Activated CD4-positive, CD25-positive, alpha-beta regulatory T cell treated with anti-CD3 and anti-CD28 coated beads, Interleukin-2, amount 50 U/mL, for 16 hours (primary cell): Measurements from ENCODE around the gene MAPT.
"Not testable (repeated sequence)": the region's sequence is repeated elsewhere in the genome, so short reads cannot be mapped to it uniquely, and the experiment has no call there.

Source experiments
- DNase-seq: peaks from one replicate; pipeline ENCODE4 v3.0.0-alpha.2; 2020; ENCODE audit warnings: low read depth, low spot score

MAPT gene

GRCh38 chr17:45900723-45901415 lies 6.5 kb downstream of the MAPT start:
- DNase-seq: no peak

GRCh38 chr17:45902892-45903346 lies 8.6 kb downstream of the MAPT start:
- no peak for DNase-seq

DNA sequence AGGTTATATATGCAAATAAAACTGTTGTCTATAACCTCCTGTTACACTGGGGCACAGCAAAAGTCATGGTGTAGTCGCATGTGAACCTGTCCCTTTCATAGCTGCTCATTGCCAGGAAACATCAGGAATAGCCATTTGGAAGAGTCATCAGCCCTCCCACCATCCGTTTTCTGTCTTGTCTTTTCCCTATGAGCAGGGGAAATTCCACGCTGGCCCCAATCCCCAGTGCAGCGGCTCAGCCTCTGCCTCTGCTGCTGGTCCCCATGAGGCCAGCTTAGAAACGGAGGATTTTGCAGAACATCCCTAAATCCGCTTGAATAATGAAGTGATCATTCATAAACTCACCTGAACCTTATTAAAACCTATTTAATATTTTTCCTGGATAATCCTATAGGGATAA lies 10.5 kb downstream of the MAPT start:
- DNase-seq: no peak

GRCh38 chr17:45905814-45906213 lies 11.5 kb downstream of the MAPT start:
- DNase-seq: no peak

DNA sequence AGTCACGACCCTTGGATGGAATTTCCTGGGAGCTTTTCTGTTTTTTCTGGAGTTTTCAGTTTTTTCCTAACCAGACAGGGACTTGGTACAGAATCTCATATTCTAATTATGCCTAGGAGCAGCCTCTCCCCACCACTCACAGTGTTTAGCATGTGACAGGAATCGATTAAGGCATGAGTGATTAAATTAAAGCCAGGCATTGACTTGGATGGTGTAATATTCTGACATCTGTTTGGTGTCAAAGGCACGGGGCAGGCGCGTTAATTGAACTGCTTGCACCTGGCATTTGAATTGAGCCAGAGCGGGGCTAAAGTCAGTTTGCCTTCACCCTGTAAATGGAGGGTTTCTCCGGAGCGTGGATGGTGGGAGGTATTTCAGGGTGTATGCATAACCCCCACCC lies 11.9 kb downstream of the MAPT start:
- no peak for DNase-seq

GRCh38 chr17:45906927-45907622 lies 12.7 kb downstream of the MAPT start:
- DNase-seq: no peak

GRCh38 chr17:45907750-45908395 lies 13.5 kb downstream of the MAPT start:
- no peak for DNase-seq

DNA sequence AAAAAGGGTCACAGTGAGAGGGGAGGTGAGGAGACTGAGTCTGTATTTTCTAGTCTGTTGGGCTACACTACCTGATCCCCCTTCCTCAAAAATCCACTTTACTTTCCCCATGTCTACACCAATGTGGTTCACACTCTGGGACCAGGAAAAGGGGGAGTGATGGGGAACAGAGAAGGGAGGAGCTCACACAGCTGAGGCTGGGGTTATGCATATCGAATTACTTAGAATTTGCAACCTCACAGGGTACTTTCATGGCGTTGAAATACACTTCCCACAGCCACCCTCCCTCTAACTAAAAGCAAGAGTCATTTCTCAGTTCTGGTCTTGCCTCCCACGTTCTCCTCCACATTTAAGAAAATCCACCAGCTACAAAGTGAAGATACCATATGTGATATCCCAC lies 14.1 kb downstream of the MAPT start:
- DNase-seq: no peak

- no peak for DNase-seq
These were observed 14.6 kb downstream of the MAPT start for GRCh38 chr17:45908935-45909334.

DNA sequence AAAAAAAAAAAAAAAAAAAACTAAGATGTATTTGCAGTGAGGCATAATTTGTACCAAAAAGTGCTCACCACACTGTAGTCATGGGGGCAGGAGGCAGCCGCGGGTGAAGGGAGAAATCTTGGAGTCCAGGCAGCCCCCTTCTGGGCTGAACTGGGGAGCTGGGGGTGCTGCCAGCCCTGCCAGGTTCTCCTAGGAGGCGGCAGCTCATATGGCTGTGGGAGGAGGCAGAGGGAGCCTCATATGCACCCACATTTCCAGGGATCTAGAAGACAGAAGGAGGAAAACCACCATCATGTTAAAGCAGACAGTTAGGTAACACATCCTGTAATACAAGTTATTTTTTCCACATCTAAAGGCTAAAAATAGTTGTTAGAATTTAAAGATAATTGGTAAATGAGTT lies 16.3 kb downstream of the MAPT start:
- no peak for DNase-seq

DNA sequence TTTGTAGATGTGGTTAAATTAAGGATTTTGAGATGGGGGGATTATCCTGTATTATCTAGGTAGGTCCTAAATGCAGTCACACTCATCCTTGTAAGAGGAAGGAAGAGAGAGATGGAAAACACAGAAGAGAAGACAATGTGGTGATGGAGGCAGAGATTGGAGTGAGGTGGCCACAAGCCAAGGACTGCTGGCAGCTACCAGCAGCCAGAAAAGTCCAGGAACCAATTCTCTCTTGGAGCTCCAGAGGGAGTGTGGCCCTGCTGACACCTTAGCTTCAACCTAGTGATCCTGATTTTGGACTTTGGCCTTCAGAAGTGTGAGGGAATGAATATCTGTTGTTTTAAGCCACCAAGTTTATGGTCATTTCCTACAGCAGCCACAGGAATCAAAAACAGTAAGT lies 18.0 kb downstream of the MAPT start:
- no peak for DNase-seq

GRCh38 chr17:45913030-45913429 lies 18.7 kb downstream of the MAPT start:
- DNase-seq: not testable (repeated sequence)

GRCh38 chr17:45914047-45914717 lies 19.8 kb downstream of the MAPT start:
- no peak for DNase-seq

DNA sequence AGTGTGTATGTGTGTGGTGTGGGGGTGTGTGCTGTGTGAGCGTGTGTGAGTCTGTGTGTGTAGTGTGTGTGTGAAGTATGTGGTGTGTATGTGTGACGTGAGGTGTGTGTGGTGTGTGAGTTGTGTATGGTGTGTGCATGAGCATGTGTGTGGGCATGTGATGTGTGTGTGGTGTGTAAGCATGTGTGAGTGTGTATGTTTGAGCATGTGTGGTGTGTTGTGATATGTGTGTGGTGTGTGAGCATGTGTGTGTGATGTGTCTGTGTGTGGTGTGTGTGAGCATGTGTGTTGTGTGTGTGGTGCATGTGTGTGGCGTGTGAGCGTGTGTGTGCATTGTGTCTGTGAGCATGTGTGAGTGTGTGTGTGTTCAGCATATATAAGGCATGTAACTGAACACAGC lies 20.9 kb downstream of the MAPT start:
- no peak for DNase-seq

DNA sequence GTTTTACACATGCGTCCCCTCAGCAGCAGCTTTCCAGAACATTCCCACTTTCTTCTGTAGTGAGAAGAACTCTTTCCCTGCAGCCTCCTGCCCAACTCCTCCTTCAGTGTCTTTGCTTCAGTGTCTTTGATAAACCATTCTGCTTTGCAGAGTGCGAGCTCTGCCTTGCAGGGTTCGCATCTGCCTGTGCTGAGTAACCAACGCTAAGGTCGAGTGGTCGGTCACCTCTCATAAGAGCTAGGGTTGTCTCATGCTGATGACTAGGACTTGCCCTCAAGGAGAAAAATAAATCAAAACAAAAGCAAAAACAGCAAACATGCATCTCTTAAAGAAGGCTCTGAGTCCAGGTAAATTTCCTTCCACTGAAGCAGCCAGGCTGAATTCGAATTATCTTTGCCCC lies 22.7 kb downstream of the MAPT start:
- DNase-seq: no peak

GRCh38 chr17:45918241-45918745 lies 23.9 kb downstream of the MAPT start:
- no peak for DNase-seq

DNA sequence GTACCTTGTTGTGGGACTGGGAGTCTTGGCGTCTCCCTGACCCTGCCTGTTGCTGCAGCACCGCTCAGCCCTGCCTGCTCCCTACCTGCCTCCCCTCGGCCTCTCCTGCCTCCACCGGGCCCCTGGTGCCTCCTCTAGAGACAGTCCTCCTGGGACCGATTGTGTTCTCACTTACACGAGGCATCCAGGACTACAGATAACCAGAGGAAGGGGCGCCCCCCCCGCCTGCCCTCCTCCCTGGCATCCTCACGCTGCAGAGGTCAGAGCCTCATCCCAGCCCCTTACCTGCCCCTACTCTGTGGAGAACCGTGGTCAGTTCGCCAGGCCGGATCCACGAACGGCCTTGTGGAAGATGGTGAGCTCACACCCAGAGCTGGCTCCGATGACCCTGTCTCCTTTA lies 24.8 kb downstream of the MAPT start:
- DNase-seq: no peak

DNA sequence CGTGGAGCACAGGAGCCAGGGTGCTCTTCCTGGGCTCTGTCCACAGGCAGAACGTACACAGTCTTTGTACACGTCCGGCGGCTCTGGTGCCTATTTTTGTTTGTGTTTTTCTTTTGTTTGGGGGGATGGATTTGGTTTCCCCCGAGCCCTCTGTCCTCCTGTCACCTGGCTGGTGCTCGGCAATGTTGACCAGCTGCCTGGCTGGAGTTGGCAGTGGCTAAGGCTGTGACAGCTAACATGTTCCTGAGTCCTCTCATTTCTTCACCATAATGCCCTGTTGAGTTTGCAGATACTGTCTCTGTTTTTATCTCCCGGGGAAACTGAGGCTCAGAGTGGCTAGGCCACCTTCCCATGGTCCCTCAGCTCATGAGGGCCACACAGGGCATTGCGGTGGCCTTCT lies 25.7 kb downstream of the MAPT start:
- DNase-seq: no peak

- no peak for DNase-seq
These were observed 29.3 kb downstream of the MAPT start for GRCh38 chr17:45923511-45924268.

- no peak for DNase-seq
These were observed 30.0 kb downstream of the MAPT start for GRCh38 chr17:45924332-45924820.

DNA sequence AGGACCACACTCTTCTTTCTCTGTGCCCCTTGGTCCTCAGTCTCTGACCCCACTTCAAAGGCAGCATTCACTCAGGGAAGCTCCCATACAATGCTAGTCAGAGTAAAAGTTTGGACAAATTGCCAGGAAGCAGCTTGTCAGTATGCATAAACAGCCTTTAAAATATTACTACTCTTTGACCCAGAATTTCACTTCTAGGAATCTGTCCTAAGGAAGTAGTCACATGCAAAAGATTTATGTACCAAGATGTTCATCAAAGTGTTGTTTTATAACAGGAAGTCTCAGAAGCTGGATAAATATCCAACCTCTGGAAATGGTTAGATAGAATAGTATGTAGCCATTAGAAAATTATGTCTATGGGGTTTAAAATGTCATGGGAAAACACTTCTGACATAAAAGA lies 31.0 kb downstream of the MAPT start:
- no peak for DNase-seq
